Activated naive CD4-positive, alpha-beta T cell treated with anti-CD3 and anti-CD28 coated beads for 36 hours (primary cell): ENCODE data around the gene RNF212. TPM values are rescaled to one million over a fixed set of nuclear protein-coding genes. Genes with fewer than 3 reads are reported as not detected.
"Not testable (repeated sequence)": the region's sequence is repeated elsewhere in the genome, so short reads cannot be mapped to it uniquely, and the experiment has no call there.

Experiments
- CTCF ChIA-PET: fragments of 350-600 bp; sonication (Branson Sonifier 250); formaldehyde crosslinking; loops from one replicate; lab custom pipeline; 2021; ENCODE audit warnings: antibody characterized with exemption; lab: Charles Lee
- DNase-seq: peaks from one replicate; pipeline ENCODE4 v3.0.0-alpha.2; 2020
- H3K27ac Mint-ChIP-seq: one replicate; pipeline ENCODE4 v1.8.0; 2021; ENCODE audit warnings: mild to moderate bottlenecking, mixed read lengths
- H3K27me3 Mint-ChIP-seq: one replicate; pipeline ENCODE4 v1.8.0; 2021; ENCODE audit warnings: low read depth, mixed read lengths
- H3K36me3 Mint-ChIP-seq: one replicate; pipeline ENCODE4 v1.8.0; 2021; ENCODE audit warnings: low read depth, mixed read lengths
- H3K4me1 Mint-ChIP-seq: one replicate; pipeline ENCODE4 v1.8.0; 2021; ENCODE audit warnings: low read depth, mixed read lengths
- H3K4me3 Mint-ChIP-seq: one replicate; pipeline ENCODE4 v1.8.0; 2021; ENCODE audit warnings: mild to moderate bottlenecking, moderate library complexity, mixed read lengths
- H3K9me3 Mint-ChIP-seq: one replicate; pipeline ENCODE4 v1.8.0; 2021; ENCODE audit warnings: mixed read lengths
- intact Hi-C: fragments of 100-400 bp; cut with micrococcal nuclease; formaldehyde crosslinking; loops from one replicate; pipeline ENCODE4 v1.15.1; 2023
- total RNA-seq, 2 experiments: library from RNA; stranded (reverse); gene quantifications; one replicate each; pipeline ENCODE4 v1.2.3, GENCODE V29; 2021

Gene RNF212
- total RNA-seq, 2 experiments from 2014 or later: 0.98 to 2.2 TPM

DNA sequence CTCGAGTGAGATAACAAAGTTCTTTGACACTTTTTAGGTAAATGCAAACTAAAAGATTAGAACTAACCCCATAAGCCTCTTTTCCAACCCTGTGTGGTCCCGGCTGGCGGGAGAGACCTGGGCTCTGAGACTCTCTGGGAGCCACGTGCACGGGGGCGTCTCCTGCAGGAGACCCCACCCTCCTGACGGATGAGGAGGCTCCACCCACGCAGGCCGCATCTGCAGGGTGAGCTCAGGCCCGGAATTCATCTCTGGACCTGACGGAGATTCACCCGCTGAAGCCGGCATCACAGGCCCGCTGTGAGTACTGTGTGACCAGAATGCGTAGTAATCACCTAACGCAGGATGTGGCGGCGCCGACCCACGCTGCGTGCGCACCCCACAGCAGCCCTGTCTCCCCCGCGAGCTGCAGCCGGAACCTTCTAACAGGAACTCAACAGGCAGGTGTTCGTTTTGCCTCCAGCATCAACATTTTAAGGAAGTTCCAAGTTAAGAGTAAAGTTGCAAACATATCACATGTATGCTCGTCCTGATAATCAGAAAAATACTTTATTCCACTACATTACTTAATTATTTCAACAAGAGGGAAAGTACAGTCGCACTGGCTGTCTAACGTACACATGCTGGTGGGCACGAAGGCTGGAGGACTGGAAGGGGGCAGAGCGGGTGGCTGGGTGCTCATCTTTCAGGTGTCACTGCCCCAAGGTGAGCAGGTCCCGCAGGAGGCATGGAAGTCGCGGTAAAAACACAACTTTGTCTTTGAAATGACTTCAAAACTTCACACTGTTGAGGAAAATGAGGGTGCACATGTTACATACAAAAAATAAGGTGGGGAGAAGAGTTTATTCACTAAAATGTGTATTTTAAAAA, 57.4 kb downstream of the RNF212 start:
- Mint-ChIP-seq H3K9me3 (peaks cover 6% of the 10 kb centered on the region), H3K36me3 (peaks cover 1% of the 10 kb centered on the region), H3K4me1 (peaks cover 10% of the 10 kb centered on the region), H3K27me3 (peaks cover 3% of the 10 kb centered on the region), H3K4me3 (peak overlapping the region; percentile 38), H3K27ac (peak overlapping the region; percentile 26)
- intact Hi-C loops: no loop called here
- peak; percentile 85 for DNase-seq
- CTCF ChIA-PET: interaction anchor here (0.5 to 1.9 kb wide), 5 partner anchors 17 to 235 kb away, joined by 3 to 5 read pairs (median 4); no protein-coding TSS in a partner anchor

GRCh38 chr4:1055243-1055701, 58.1 kb downstream of the RNF212 start:
- peaks cover 10% of the 10 kb centered on the region for H3K4me1 Mint-ChIP-seq
- intact Hi-C loops: not testable (repeated sequence)
- CTCF ChIA-PET: interaction anchor here (0.5 to 1.9 kb wide), 6 partner anchors 18 to 246 kb away, joined by 3 to 5 read pairs (median 4); no protein-coding TSS in a partner anchor

DNA sequence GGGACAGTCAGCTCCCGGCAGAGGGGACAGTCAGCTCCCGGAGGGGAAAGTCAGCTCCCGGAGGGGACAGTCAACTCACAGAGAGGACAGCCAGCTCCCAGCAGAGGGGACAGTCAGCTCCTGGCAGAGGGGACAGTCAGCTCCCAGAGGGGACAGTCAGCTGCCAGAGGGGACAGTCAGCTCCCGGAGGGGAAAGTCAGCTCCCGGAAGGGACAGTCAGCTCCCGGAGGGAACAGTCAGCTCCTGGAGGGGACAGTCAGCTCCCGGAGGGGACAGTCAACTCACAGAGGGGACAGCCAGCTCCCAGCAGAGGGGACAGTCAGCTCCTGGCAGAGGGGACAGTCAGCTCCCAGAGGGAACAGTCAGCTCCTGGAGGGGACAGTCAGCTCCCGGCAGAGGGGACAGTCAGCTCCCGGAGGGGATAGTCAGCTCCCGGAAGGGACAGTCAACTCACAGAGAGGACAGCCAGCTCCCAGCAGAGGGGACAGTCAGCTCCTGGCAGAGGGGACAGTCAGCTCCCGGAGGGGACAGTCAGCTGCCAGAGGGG, 58.6 kb downstream of the RNF212 start:
- intact Hi-C loops, H3K4me3 Mint-ChIP-seq, H3K9me3 Mint-ChIP-seq, H3K27me3 Mint-ChIP-seq, H3K36me3 Mint-ChIP-seq, DNase-seq, H3K27ac Mint-ChIP-seq: not testable (repeated sequence)
- CTCF ChIA-PET: interaction anchor here (0.6 to 1.9 kb wide), 6 partner anchors 18 to 247 kb away, joined by 3 to 5 read pairs (median 4); no protein-coding TSS in a partner anchor
- H3K4me1 Mint-ChIP-seq: peaks cover 10% of the 10 kb centered on the region

More at GRCh38 chr4:1055243-1055701, 58.1 kb downstream of the RNF212 start:
- H3K27me3 Mint-ChIP-seq, H3K36me3 Mint-ChIP-seq, H3K9me3 Mint-ChIP-seq, DNase-seq: not testable (repeated sequence)
- peak overlapping the region; percentile 38 for H3K4me3 Mint-ChIP-seq
- H3K27ac Mint-ChIP-seq: peak overlapping the region; percentile 26

- intact Hi-C loops, CTCF ChIA-PET, DNase-seq, H3K4me3 Mint-ChIP-seq, H3K27ac Mint-ChIP-seq, H3K9me3 Mint-ChIP-seq, H3K36me3 Mint-ChIP-seq, H3K27me3 Mint-ChIP-seq: not testable (repeated sequence)
- H3K4me1 Mint-ChIP-seq: peaks cover 10% of the 10 kb centered on the region
These were observed 59.5 kb downstream of the RNF212 start for GRCh38 chr4:1053891-1054290.

DNA sequence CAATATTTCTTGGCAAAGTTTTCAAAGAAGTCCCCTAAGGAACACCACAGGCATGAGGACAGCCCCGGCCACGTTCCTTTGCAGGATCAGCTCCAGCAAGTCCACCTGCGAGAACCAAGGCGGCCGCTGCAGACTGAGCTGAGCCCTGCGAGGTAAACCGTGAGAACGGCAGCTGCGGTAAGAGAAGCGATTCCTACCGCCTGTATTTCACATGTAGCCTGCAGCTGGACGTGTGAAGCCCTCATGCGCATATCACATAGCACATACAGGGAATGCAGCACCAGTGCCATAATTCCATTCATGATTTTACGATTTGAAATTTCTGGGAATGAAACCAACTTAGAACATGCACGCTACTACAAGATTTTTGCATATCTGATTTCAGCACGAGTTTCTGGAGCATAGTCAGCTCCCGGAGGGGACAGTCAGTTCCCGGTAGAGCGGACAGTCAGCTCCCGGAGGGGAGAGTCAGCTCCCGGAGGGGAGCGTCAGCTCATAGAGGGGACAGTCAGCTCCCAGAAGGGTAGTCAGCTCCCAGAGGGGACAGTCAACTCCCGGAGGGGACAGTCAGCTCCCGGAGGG, 60.2 kb downstream of the RNF212 start:
- CTCF ChIA-PET: no interaction called here
- H3K36me3 Mint-ChIP-seq: peaks cover 1% of the 10 kb centered on the region
- H3K27me3 Mint-ChIP-seq: peaks cover 10% of the 10 kb centered on the region
- peaks cover 10% of the 10 kb centered on the region for H3K4me1 Mint-ChIP-seq
- H3K27ac Mint-ChIP-seq: no peak overlapping the region
- H3K4me3 Mint-ChIP-seq: no peak overlapping the region
- H3K9me3 Mint-ChIP-seq: peaks cover 6% of the 10 kb centered on the region
- intact Hi-C loops: no loop called here
- no peak for DNase-seq

- Mint-ChIP-seq H3K27me3 (peaks cover 18% of the 10 kb centered on the region), H3K9me3 (peaks cover 6% of the 10 kb centered on the region), H3K4me1 (peaks cover 12% of the 10 kb centered on the region), H3K36me3 (peaks cover 1% of the 10 kb centered on the region), H3K4me3 (no peak overlapping the region), H3K27ac (no peak overlapping the region)
- no peak for DNase-seq
- intact Hi-C loops: no loop called here
- CTCF ChIA-PET: no interaction called here
These were observed 61.1 kb downstream of the RNF212 start for GRCh38 chr4:1052231-1052671.

GRCh38 chr4:1051472-1051871, 61.9 kb downstream of the RNF212 start:
- no peak for DNase-seq
- Mint-ChIP-seq H3K27ac (no peak overlapping the region), H3K4me1 (peaks cover 12% of the 10 kb centered on the region), H3K27me3 (peaks cover 22% of the 10 kb centered on the region), H3K4me3 (no peak overlapping the region), H3K9me3 (peaks cover 6% of the 10 kb centered on the region), H3K36me3 (peaks cover 1% of the 10 kb centered on the region)
- intact Hi-C loops: no loop called here
- CTCF ChIA-PET: interaction anchor here (0.6 to 0.7 kb wide), 2 partner anchors 277 to 861 kb away, joined by 3 read pairs; no protein-coding TSS in a partner anchor

- no peak for DNase-seq
- H3K36me3 Mint-ChIP-seq: peaks cover 1% of the 10 kb centered on the region
- peaks cover 22% of the 10 kb centered on the region for H3K27me3 Mint-ChIP-seq
- CTCF ChIA-PET: interaction anchor here (0.6 to 1.2 kb wide), 3 partner anchors 15 to 862 kb away, joined by 3 read pairs; no protein-coding TSS in a partner anchor
- no peak overlapping the region for H3K4me3 Mint-ChIP-seq
- peaks cover 6% of the 10 kb centered on the region for H3K9me3 Mint-ChIP-seq
- H3K27ac Mint-ChIP-seq: no peak overlapping the region
- H3K4me1 Mint-ChIP-seq: peaks cover 5% of the 10 kb centered on the region
- intact Hi-C loops: no loop called here
These were observed 62.7 kb downstream of the RNF212 start for GRCh38 chr4:1050486-1051213.

- Mint-ChIP-seq H3K27ac (no peak overlapping the region), H3K4me1 (peaks cover 2% of the 10 kb centered on the region)
- CTCF ChIA-PET: interaction anchor here (0.6 to 1.2 kb wide), 2 partner anchors 14 to 301 kb away, joined by 3 to 4 read pairs; no protein-coding TSS in a partner anchor
These were observed 63.8 kb downstream of the RNF212 start for GRCh38 chr4:1049591-1049905.

DNA sequence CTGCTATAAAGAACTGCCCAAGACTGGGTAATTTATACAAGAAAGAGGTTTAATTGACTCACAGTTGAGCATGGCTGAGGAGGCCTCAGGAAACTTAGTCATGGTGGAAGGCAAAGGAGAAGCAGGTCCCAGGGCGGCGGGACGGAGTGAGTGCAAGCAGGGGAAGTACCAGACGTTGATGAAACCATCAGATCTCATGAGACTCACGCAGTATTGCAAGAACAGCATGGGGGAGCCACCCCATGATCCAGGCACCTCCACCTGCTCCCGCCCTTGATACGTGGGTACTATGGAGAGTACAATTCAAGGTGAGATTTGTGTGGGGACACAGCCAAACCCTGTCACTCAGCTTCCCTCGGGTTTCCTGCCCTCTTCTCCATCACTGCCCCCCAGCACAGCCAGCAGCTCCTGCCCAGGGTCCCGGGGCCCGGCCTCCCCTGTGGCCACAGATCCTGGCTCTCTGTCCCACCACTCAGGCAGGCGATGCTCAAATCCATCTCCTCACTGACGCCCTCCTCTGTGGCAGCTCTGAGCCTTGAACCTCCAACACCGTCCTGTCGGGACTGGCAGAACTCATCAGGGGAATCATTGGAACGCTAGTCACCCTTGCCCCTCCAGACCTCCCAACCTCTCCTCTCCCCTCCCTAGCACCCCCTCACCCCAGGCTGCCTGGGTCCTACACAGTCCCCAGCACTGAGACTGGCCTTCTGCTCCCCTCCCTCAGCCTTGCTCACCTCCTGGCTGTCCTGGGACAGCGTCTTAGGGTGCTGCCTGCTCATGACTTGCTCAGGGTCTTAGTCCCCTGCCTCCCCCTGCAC, 64.4 kb downstream of the RNF212 start:
- intact Hi-C loops: no loop called here
- CTCF ChIA-PET: interaction anchor here (0.6 to 1.2 kb wide), 2 partner anchors 13 to 302 kb away, joined by 3 to 4 read pairs; no protein-coding TSS in a partner anchor
- peaks cover 1% of the 10 kb centered on the region for H3K36me3 Mint-ChIP-seq
- peaks cover 6% of the 10 kb centered on the region for H3K9me3 Mint-ChIP-seq
- H3K4me1 Mint-ChIP-seq: peaks cover 2% of the 10 kb centered on the region
- peak; percentile 67 for DNase-seq
- no peak overlapping the region for H3K27ac Mint-ChIP-seq
- no peak overlapping the region for H3K4me3 Mint-ChIP-seq
- peaks cover 27% of the 10 kb centered on the region for H3K27me3 Mint-ChIP-seq

More at GRCh38 chr4:1049591-1049905, 63.8 kb downstream of the RNF212 start:
- no peak for DNase-seq
- Mint-ChIP-seq H3K9me3 (peaks cover 6% of the 10 kb centered on the region), H3K36me3 (peaks cover 1% of the 10 kb centered on the region), H3K4me3 (no peak overlapping the region), H3K27me3 (peaks cover 27% of the 10 kb centered on the region)
- intact Hi-C loops: no loop called here
